SK-N-SH (cell line): Measurements from ENCODE around the gene DNAJC4. TPM values are rescaled to one million over a fixed set of nuclear protein-coding genes. Genes with fewer than 3 reads are reported as not detected.

Experiments used
- CTCF ChIA-PET: fragments of 300-600, 350-600 bp; formaldehyde crosslinking; extraction: SDS; loops from one replicate; lab custom pipeline; 2021; lab: Yijun Ruan, JAX
- POLR2A ChIA-PET: fragments of 350-600 bp; sonication (Branson Sonifier 250); formaldehyde crosslinking; extraction: SDS; loops from one replicate; lab custom pipeline; 2020; ENCODE audit warnings: antibody characterized with exemption, inconsistent platforms; lab: Yijun Ruan, JAX
- DNase-seq: peaks from one replicate; pipeline ENCODE4 v3.0.0; 2012
- H2AFZ ChIP-seq: fragments of 200-600 bp; sonication (generic); 2 replicates; pipeline ENCODE4 v1.8.1; 2016; ENCODE audit warnings: antibody characterized with exemption, mild to moderate bottlenecking, low read depth
- H3F3A ChIP-seq: fragments of 200-600 bp; sonication (generic); replicated peaks from 2 replicates; pipeline ENCODE3; 2016; ENCODE audit warnings: antibody characterized with exemption, mild to moderate bottlenecking; ENCODE audit not compliant: insufficient read depth
- H3K27ac ChIP-seq, 2 experiments: fragments of 200-500 bp in 1 of 2; fragments of 200-600 bp in 1 of 2; sonication (Bioruptor generic) in 1 of 2; sonication (generic), shearing (Covaris generic) in 1 of 2; 2 replicates each; pipeline versions ENCODE4 v1.5.1 to v1.6.1; 2014 to 2016; ENCODE audit warnings: low read depth in 2 of 2, inconsistent platforms in 1 of 2, low read length in 1 of 2, mild to moderate bottlenecking in 1 of 2, mixed read lengths in 1 of 2
- H3K27me3 ChIP-seq: fragments of 200-600 bp; sonication (generic), shearing (Covaris generic); 2 replicates; pipeline ENCODE4 v1.6.1; 2016; ENCODE audit warnings: mixed run types; ENCODE audit not compliant: insufficient read depth
- H3K36me3 ChIP-seq, 2 experiments: fragments of 200-500 bp in 1 of 2; fragments of 200-600 bp in 1 of 2; sonication (Bioruptor generic) in 1 of 2; sonication (generic) in 1 of 2; replicated peaks in 1 of 2; 2 replicates each; pipeline versions ENCODE3 to v1.5.1; 2014 to 2016; ENCODE audit warnings: low read length in 1 of 2, mild to moderate bottlenecking in 1 of 2; ENCODE audit not compliant: insufficient read depth in 2 of 2, control insufficient read depth in 1 of 2
- H3K4me1 ChIP-seq, 2 experiments: fragments of 200-500 bp in 1 of 2; fragments of 200-600 bp in 1 of 2; sonication (Bioruptor generic) in 1 of 2; sonication (generic), shearing (Covaris generic) in 1 of 2; 2 replicates each; pipeline versions ENCODE4 v1.5.1 to v1.6.1; 2014 to 2016; ENCODE audit warnings: low read depth in 1 of 2, low read length in 1 of 2, mixed run types in 1 of 2; ENCODE audit not compliant: insufficient read depth in 2 of 2, control insufficient read depth in 1 of 2
- H3K4me2 ChIP-seq: fragments of 200-600 bp; sonication (generic), shearing (Covaris generic); 2 replicates; pipeline ENCODE4 v1.6.1; 2017; ENCODE audit warnings: mixed run types
- H3K4me3 ChIP-seq, 2 experiments: fragments of 200-500 bp in 1 of 2; fragments of 200-600 bp in 1 of 2; sonication (Bioruptor generic) in 1 of 2; sonication (generic), shearing (Covaris generic) in 1 of 2; 2 replicates each; pipeline versions ENCODE4 v1.5.1 to v1.8.1; 2014 to 2016; ENCODE audit warnings: low read depth in 2 of 2, inconsistent platforms in 1 of 2, low read length in 1 of 2, mild to moderate bottlenecking in 1 of 2, mixed read lengths in 1 of 2, moderate library complexity in 1 of 2
- H3K79me2 ChIP-seq: fragments of 200-600 bp; sonication (generic); 2 replicates; pipeline ENCODE4 v1.8.1; 2017; ENCODE audit warnings: mild to moderate bottlenecking; ENCODE audit not compliant: insufficient read depth
- H3K9ac ChIP-seq: fragments of 200-600 bp; sonication (generic); 2 replicates; pipeline ENCODE4 v1.6.1; 2017; ENCODE audit warnings: mixed run types
- H3K9me2 ChIP-seq: fragments of 200-600 bp; sonication (generic); 2 replicates; pipeline ENCODE4 v1.6.1; 2017; ENCODE audit warnings: mixed run types
- H3K9me3 ChIP-seq: fragments of 200-600 bp; sonication (generic); 2 replicates; pipeline ENCODE4 v1.6.1; 2017; ENCODE audit warnings: mixed run types, mild to moderate bottlenecking, moderate library complexity
- H4K20me1 ChIP-seq: fragments of 200-600 bp; sonication (generic); 2 replicates; pipeline ENCODE4 v1.6.1; 2017; ENCODE audit warnings: mild to moderate bottlenecking, mixed run types; ENCODE audit not compliant: insufficient read depth
- CHD2 ChIP-seq: fragments of 150-350 bp; IDR thresholded peaks from 2 replicates; pipeline ENCODE4 v1.6.1; 2018; ENCODE audit warnings: low read length; ENCODE audit not compliant: partially characterized antibody
- CTCF ChIP-seq: fragments of 200-600 bp; sonication (generic); IDR thresholded peaks from 2 replicates; pipeline ENCODE4 v1.6.1; 2017; ENCODE audit warnings: antibody characterized with exemption, mild to moderate bottlenecking, moderate library complexity
- EP300 ChIP-seq, 2 experiments: IDR thresholded peaks; 2 replicates each; pipeline versions ENCODE4 v1.4.0 to v1.6.1; 2012; ENCODE audit warnings: borderline replicate concordance in 1 of 2, low read depth in 1 of 2, low read length in 1 of 2
- FOXM1 ChIP-seq: IDR thresholded peaks from 2 replicates; pipeline ENCODE4 v1.4.0; 2012; ENCODE audit warnings: low read depth, mild to moderate bottlenecking
- JUND ChIP-seq: IDR thresholded peaks from 2 replicates; pipeline ENCODE4 v1.4.0; 2012
- PBX3 ChIP-seq: IDR thresholded peaks from 2 replicates; pipeline ENCODE4; 2012
- REST ChIP-seq: IDR thresholded peaks from 2 replicates; pipeline ENCODE4 v1.6.1; 2012; ENCODE audit warnings: mild to moderate bottlenecking, low read depth, low read length, moderate library complexity
- SIN3A ChIP-seq: IDR thresholded peaks from 2 replicates; pipeline ENCODE4 v1.6.1; 2012; ENCODE audit warnings: low read depth, mild to moderate bottlenecking, low read length, moderate library complexity, borderline replicate concordance
- SMC3 ChIP-seq: IDR thresholded peaks from 2 replicates; pipeline ENCODE4 v1.6.1; 2012; ENCODE audit warnings: low read depth, low read length, improper control_type of control experiment
- ZBTB33 ChIP-seq: IDR thresholded peaks from 2 replicates; pipeline ENCODE4 v1.4.0; 2012; ENCODE audit warnings: low read depth, borderline replicate concordance
- WGBS: methylation state at CpG from one replicate; pipeline ENCODE4 v1.1.6; 2017; ENCODE audit warnings: low lambda C conversion rate; 5-methylcytosine and 5-hydroxymethylcytosine counted together
- polyA plus RNA-seq, 3 experiments: library from polyadenylated mRNA; depleted of rRNA; stranded (reverse); fragments of >200 nt; gene quantifications; 2 replicates each; pipeline ENCODE4 v1.2.3, GENCODE V29; 2012
- TF ChIP-seq, protein P1 (sequence below): IDR thresholded peaks from 2 replicates; pipeline ENCODE4 v1.4.0; 2012; ENCODE audit warnings: low read depth, borderline replicate concordance

The DNAJC4 gene
- polyA plus RNA-seq, 1 of the 3 experiments (the other 2 are of a cell fraction), result 52.1 TPM

DNA sequence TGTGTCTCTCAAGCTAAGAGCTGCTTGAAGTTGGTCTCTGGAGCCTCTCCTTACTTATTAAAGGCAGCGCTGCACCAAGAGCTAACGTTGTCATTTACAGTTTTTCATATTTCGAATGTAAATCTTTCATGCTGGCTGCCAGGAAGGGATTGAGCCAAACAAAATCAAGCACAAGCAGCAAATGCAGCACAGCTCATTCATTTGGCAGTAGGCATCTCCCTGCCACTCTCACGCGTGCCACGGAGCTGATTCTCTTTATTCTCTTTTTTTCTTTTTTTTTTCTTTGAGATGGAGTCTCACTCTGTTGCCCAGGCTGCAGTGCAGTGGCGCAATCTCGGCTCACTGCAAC is 2.6 kb downstream of the DNAJC4 start:
- POLR2A ChIA-PET, result interaction anchor here (1.0 to 1.8 kb wide), 2 partner anchors 8 to 35 kb away, joined by 3 to 9 read pairs; partner anchors contain the start of gene FKBP2

More for the DNA sequence above, 2.6 kb downstream of the DNAJC4 start:
- peaks cover 0 to 11% of the 10 kb centered on the region in 2 experiments for H3K36me3 ChIP-seq
- peaks cover 31% of the 10 kb centered on the region for H3K79me2 ChIP-seq
- no peaks in the 10 kb centered on the region for H3K27me3 ChIP-seq
- WGBS, result 95% methylated on average over 8 of the region's 8 CpGs
- H2AFZ ChIP-seq, result no peak overlapping the region
- H3K9me2 ChIP-seq, result no peaks in the 10 kb centered on the region
- CTCF ChIA-PET, result interaction anchor here (0.6 to 3.4 kb wide), 5 partner anchors 10 to 71 kb away, joined by 3 to 15 read pairs (median 6); partner anchors contain the start of genes PLCB3 and PPP1R14B
- H3K9me3 ChIP-seq, result no peaks in the 10 kb centered on the region
- no peak overlapping the region for H3K9ac ChIP-seq
- H3K27ac ChIP-seq, result no peak overlapping the region
- H3K4me2 ChIP-seq, result no peak overlapping the region
- DNase-seq, result no peak
- TF ChIP-seq SIN3A (no peak), ZBTB33 (no peak), CTCF (no peak), PBX3 (no peak), FOXM1 (no peak), REST (no peak), JUND (no peak), SMC3 (no peak), EP300 (IDR thresholded peaks at IDR 0.05; ENCODE audit: borderline replicate concordance in 1 of 2, low read depth in 1 of 2, low read length in 1 of 2) (no peak), CHD2 (no peak)
- TF ChIP-seq, protein P1, sequence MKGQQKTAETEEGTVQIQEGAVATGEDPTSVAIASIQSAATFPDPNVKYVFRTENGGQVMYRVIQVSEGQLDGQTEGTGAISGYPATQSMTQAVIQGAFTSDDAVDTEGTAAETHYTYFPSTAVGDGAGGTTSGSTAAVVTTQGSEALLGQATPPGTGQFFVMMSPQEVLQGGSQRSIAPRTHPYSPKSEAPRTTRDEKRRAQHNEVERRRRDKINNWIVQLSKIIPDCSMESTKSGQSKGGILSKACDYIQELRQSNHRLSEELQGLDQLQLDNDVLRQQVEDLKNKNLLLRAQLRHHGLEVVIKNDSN, result no peak
- TF ChIP-seq, all 33 proteins: peak for 0
- no peaks in the 10 kb centered on the region for H4K20me1 ChIP-seq
- peaks cover 14 to 47% of the 10 kb centered on the region in 2 experiments; a peak in 2 of 4 replicates for H3K4me1 ChIP-seq
- peak overlapping the region in 1 of 2 experiments; percentile 70; a peak in 1 of 4 replicates for H3K4me3 ChIP-seq
- peaks cover 20% of the 10 kb centered on the region for H3F3A ChIP-seq
